ENCODE measurements around the gene PRR11. TPM values are rescaled to one million over a fixed set of nuclear protein-coding genes. Genes with fewer than 3 reads are reported as not detected.

Gene PRR11
- total and polyA plus RNA-seq, 2 of the 8 experiments (the other 6 are each of a cell fraction or from before 2014, with no cell fraction given), result 32.7 to 83.0 TPM

- TF ChIP-seq CTCF (IDR thresholded peaks at IDR 0.05; ENCODE audit: control extremely low read depth in 1 of 3, insufficient read depth in 1 of 3, low read depth in 1 of 3, low read length in 3 of 3) (no peak), CHD2 (IDR thresholded peaks at IDR 0.05; ENCODE audit: low read length) (no peak), RNF2 (IDR thresholded peaks at IDR 0.05; ENCODE audit: borderline replicate concordance, low read depth, low read length, missing control alignments, poor library complexity, severe bottlenecking) (no peak), CHD1 (IDR thresholded peaks at IDR 0.05; ENCODE audit: low read depth, low read length) (no peak)
Observed at GRCh38 chr17:59199398-59199797, 43.9 kb downstream of the PRR11 start (continued).

Data from H1 (cell line).